A549 (cell line): Measurements from ENCODE around the gene GLS.

Experiments
- CTCF ChIP-seq: fragments of >200 bp; sonication (Bioruptor Twin); formaldehyde crosslinking; IDR thresholded peaks from 3 replicates; pipeline ENCODE4 v1.5.1; 2016
- POLR2A ChIP-seq: IDR thresholded peaks from 2 replicates; pipeline ENCODE4 v1.6.1; 2012; ENCODE audit warnings: mild to moderate bottlenecking, low read length
- RAD21 ChIP-seq, 2 experiments: fragments of >200 bp in 1 of 2; sonication (Bioruptor Twin) in 1 of 2; formaldehyde crosslinking in 1 of 2; IDR thresholded peaks in 1 of 2; conservative IDR thresholded peaks in 1 of 2; 2 replicates in 1 of 2; 3 replicates in 1 of 2; pipeline ENCODE4 v1.6.1; 2012 to 2018; ENCODE audit warnings: inconsistent platforms in 1 of 2

DNA sequence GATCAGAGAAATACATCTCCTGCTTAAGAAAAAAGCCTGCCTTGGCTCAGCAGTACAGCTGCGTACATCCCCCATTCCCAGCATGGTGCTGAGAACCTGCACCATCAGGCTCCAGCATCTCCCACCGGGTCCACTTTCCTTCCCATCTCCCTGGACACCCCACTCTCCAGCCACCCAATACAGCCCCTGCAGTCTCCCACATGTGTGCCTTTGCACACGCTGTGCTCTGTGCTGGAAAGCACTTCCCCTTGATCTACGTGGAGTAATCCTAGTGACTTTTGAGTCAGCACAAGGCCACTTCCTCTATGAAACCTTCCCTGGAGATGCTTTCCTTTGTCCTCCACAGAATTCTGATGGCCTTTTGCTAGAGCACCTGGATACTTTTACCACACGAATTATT lies 116.3 kb downstream of the GLS start:
- TF ChIP-seq CTCF (no peak), POLR2A (no peak), RAD21 (conservative IDR thresholded peaks at IDR 0.05 in 1 of 2, IDR thresholded peaks at IDR 0.05 in 1 of 2) (no peak)
